Fibroblast of lung (primary cell): ENCODE measurements around the gene TAF11L13. TPM values are rescaled to one million over a fixed set of nuclear protein-coding genes. Genes with fewer than 3 reads are reported as not detected.
"Not testable (repeated sequence)": the region's sequence is repeated elsewhere in the genome, so short reads cannot be mapped to it uniquely, and the experiment has no call there.

Experiments used
- DNase-seq, 2 donors: peaks; one replicate each; pipeline versions ENCODE4 v3.0.0 to v3.0.0-alpha.2; 2010; ENCODE audit warnings: low read depth in 2 of 2
- H2AFZ ChIP-seq: 2 replicates; pipeline ENCODE4 v1.5.1; 2012; ENCODE audit warnings: low read length, control low read depth, inconsistent platforms
- H3K27ac ChIP-seq: 2 replicates; pipeline ENCODE4 v1.5.1; 2011; ENCODE audit warnings: low read length, control low read depth; ENCODE audit not compliant: insufficient read depth
- H3K27me3 ChIP-seq: 2 replicates; pipeline ENCODE4 v1.5.1; 2011; ENCODE audit warnings: mild to moderate bottlenecking, low read length; ENCODE audit not compliant: control insufficient read depth, insufficient read depth
- H3K36me3 ChIP-seq: 2 replicates; pipeline ENCODE4 v1.5.1; 2011; ENCODE audit warnings: low read length; ENCODE audit not compliant: control insufficient read depth, insufficient read depth
- H3K4me1 ChIP-seq: 2 replicates; pipeline ENCODE4 v1.5.1; 2011; ENCODE audit warnings: low read length; ENCODE audit not compliant: control insufficient read depth, insufficient read depth; ENCODE audit errors: extremely low read depth
- H3K4me2 ChIP-seq: 2 replicates; pipeline ENCODE4 v1.5.1; 2011; ENCODE audit warnings: low read length, control low read depth; ENCODE audit not compliant: insufficient read depth; ENCODE audit errors: extremely low read depth
- H3K4me3 ChIP-seq, 4 experiments: fragments of 200-600 bp in 1 of 4; sonication (generic) in 1 of 4; replicated peaks in 1 of 4; 2 replicates each; pipeline ENCODE4 v1.5.1; 2011 to 2016; ENCODE audit warnings: low read length in 4 of 4, low read depth in 3 of 4, mild to moderate bottlenecking in 3 of 4, control low read depth in 2 of 4, inconsistent platforms in 1 of 4, mixed read lengths in 1 of 4; ENCODE audit not compliant: insufficient read depth in 1 of 4; ENCODE audit errors: control extremely low read depth in 1 of 4
- H3K79me2 ChIP-seq: 2 replicates; pipeline ENCODE4 v1.5.1; 2012; ENCODE audit warnings: mild to moderate bottlenecking, low read length, inconsistent platforms; ENCODE audit not compliant: control insufficient read depth, insufficient read depth
- H3K9ac ChIP-seq: 2 replicates; pipeline ENCODE4 v1.5.1; 2011; ENCODE audit warnings: mild to moderate bottlenecking, low read length, control low read depth; ENCODE audit not compliant: insufficient read depth
- H3K9me3 ChIP-seq: 2 replicates; pipeline ENCODE4 v1.5.1; 2012; ENCODE audit warnings: low read depth, low read length; ENCODE audit not compliant: control insufficient read depth, insufficient read depth
- H4K20me1 ChIP-seq: 2 replicates; pipeline ENCODE4 v1.5.1; 2011; ENCODE audit warnings: low read length; ENCODE audit not compliant: control insufficient read depth, insufficient read depth; ENCODE audit errors: extremely low read depth
- CTCF ChIP-seq, 2 donors: IDR thresholded peaks in 1 of 2; conservative IDR thresholded peaks in 1 of 2; 1 replicate in 1 of 2; 2 replicates in 1 of 2; pipeline ENCODE4 v1.5.1; 2011 to 2012; ENCODE audit warnings: low read length in 2 of 2, control low read depth in 1 of 2, inconsistent platforms in 1 of 2, low read depth in 1 of 2, mild to moderate bottlenecking in 1 of 2
- EZH2 ChIP-seq: IDR thresholded peaks from 2 replicates; pipeline ENCODE4 v1.5.1; 2012; ENCODE audit warnings: low read length, control low read depth, mild to moderate bottlenecking; ENCODE audit errors: missing control alignments
- polyA plus RNA-seq, 2 donors: library from polyadenylated mRNA; depleted of rRNA in 1 of 2; stranded (reverse) in 1 of 2; unstranded in 1 of 2; fragments of >200 nt; gene quantifications; 2 replicates each; pipeline ENCODE4 v1.2.1, GENCODE V29; 2011 to 2012; ENCODE audit warnings: missing spikeins in 1 of 2
- total RNA-seq: library from RNA; depleted of rRNA; stranded (reverse); fragments of >200 nt; gene quantifications from 2 replicates; pipeline ENCODE4 v1.2.1, GENCODE V29; 2014

TAF11L13 gene
- total and polyA plus RNA-seq, 2 donors (not counting 1 experiment from before 2014, with no cell fraction given), result not detected

GRCh38 chr5:17634160-17634559 is 2.3 kb downstream of the TAF11L13 start, which contains the start of gene TAF11L14:
TSS of gene TAF11L14 (plus strand) at chr5:17634460.
- H3K27ac ChIP-seq, result no peak within 1 kb of the TSS
- no peaks in the 10 kb centered on the region for H3K36me3 ChIP-seq
- no peak within 1 kb of the TSS for H3K9ac ChIP-seq
- H2AFZ ChIP-seq, result no peak within 1 kb of the TSS
- no peaks in the 10 kb centered on the region for H4K20me1 ChIP-seq
- no peaks in the 10 kb centered on the region for H3K9me3 ChIP-seq
- H3K79me2 ChIP-seq, result no peaks in the 10 kb centered on the region
- H3K27me3 ChIP-seq, result no peaks in the 10 kb centered on the region
- no peaks in the 10 kb centered on the region for H3K4me1 ChIP-seq
- H3K4me2 ChIP-seq, result no peak within 1 kb of the TSS
- TF ChIP-seq EZH2, result no peak
- no peak for TF ChIP-seq CTCF (conservative IDR thresholded peaks at IDR 0.05 in 1 of 2, IDR thresholded peaks at IDR 0.05 in 1 of 2; ENCODE audit: low read depth in 1 of 2, low read length in 2 of 2)
- no peak for DNase-seq
- H3K4me3 ChIP-seq, result no peak within 1 kb of the TSS

- H3K27me3 ChIP-seq, H3K4me1 ChIP-seq, H3K9me3 ChIP-seq, H4K20me1 ChIP-seq, H3K4me2 ChIP-seq, DNase-seq, H3K36me3 ChIP-seq, H3K27ac ChIP-seq, H3K79me2 ChIP-seq, H2AFZ ChIP-seq, H3K9ac ChIP-seq, H3K4me3 ChIP-seq: not testable (repeated sequence)
These were observed 17.3 kb downstream of the TAF11L13 start for GRCh38 chr5:17649232-17649631.

GRCh38 chr5:17655201-17655759 is 23.4 kb downstream of the TAF11L13 start:
- H3K27ac ChIP-seq, H2AFZ ChIP-seq, H3K79me2 ChIP-seq, H3K4me3 ChIP-seq, H3K9ac ChIP-seq, H3K36me3 ChIP-seq, H4K20me1 ChIP-seq, DNase-seq, H3K4me1 ChIP-seq, H3K4me2 ChIP-seq, H3K27me3 ChIP-seq, H3K9me3 ChIP-seq: not testable (repeated sequence)

- H3K79me2 ChIP-seq, result no peaks in the 10 kb centered on the region
- H3K4me1 ChIP-seq, result no peaks in the 10 kb centered on the region
- no peaks in the 10 kb centered on the region for H4K20me1 ChIP-seq
- H3K36me3 ChIP-seq, result no peaks in the 10 kb centered on the region
- TF ChIP-seq EZH2 (no peak), CTCF (conservative IDR thresholded peaks at IDR 0.05 in 1 of 2, IDR thresholded peaks at IDR 0.05 in 1 of 2; ENCODE audit: low read depth in 1 of 2, low read length in 2 of 2) (no peak)
- no peak overlapping the region for H3K27ac ChIP-seq
- no peaks in the 10 kb centered on the region for H3K9me3 ChIP-seq
- H2AFZ ChIP-seq, result no peak overlapping the region
- H3K9ac ChIP-seq, result no peak overlapping the region
- no peak overlapping the region for H3K4me2 ChIP-seq
- no peak for DNase-seq
- no peaks in the 10 kb centered on the region for H3K27me3 ChIP-seq
- no peak overlapping the region for H3K4me3 ChIP-seq
These were observed 24.0 kb downstream of the TAF11L13 start for GRCh38 chr5:17655921-17656320.
